ENCODE measurements around the gene PCDHGB3. TPM values are rescaled to one million over a fixed set of nuclear protein-coding genes. Genes with fewer than 3 reads are reported as not detected.

PCDHGB3 gene
- total RNA-seq, 1 experiment from 2014 or later, result 4.2 TPM

DNA sequence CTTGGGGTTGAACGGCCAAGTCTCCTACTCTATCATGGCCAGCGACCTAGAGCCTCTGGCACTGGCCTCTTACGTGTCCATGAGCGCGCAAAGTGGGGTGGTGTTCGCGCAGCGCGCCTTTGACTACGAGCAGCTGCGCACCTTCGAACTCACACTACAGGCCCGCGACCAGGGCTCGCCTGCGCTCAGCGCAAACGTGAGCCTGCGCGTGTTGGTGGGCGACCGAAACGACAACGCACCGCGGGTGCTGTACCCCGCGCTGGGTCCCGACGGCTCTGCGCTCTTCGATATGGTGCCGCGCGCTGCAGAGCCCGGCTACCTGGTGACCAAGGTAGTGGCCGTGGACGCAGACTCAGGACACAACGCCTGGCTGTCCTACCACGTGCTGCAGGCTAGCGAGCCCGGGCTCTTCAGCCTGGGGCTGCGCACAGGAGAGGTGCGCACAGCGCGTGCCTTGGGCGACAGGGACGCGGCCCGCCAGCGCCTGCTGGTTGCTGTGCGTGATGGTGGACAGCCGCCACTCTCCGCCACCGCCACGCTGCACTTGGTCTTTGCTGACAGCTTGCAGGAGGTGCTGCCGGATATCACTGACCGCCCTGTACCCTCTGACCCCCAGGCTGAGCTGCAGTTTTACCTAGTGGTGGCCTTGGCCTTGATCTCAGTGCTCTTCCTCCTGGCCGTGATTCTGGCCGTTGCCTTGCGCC, 29.7 kb downstream of the PCDHGB3 start:
- ATAC-seq, result no peak
- Mint-ChIP-seq H3K4me3 (no peak overlapping the region), H3K9me3 (peaks cover 55% of the 10 kb centered on the region), H3K27ac (no peak overlapping the region), H3K4me1 (no peaks in the 10 kb centered on the region), H3K27me3 (ENCODE audit: low read depth) (peaks cover 14% of the 10 kb centered on the region), H3K36me3 (peaks cover 64% of the 10 kb centered on the region)
- ChIA-PET POLR2A (no interaction called here), CTCF (interaction anchor here (0.6 to 2.0 kb wide), 4 partner anchors 12 to 30 kb away, joined by 3 to 5 read pairs (median 4); partner anchors contain the start of genes PCDHGA10, PCDHGB3, PCDHGB4 and PCDHGB7)
- no peak for DNase-seq (ENCODE audit: low spot score)
- TF ChIP-seq, protein P1, sequence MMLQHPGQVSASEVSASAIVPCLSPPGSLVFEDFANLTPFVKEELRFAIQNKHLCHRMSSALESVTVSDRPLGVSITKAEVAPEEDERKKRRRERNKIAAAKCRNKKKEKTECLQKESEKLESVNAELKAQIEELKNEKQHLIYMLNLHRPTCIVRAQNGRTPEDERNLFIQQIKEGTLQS (CRISPR knock-in tag; conservative IDR thresholded peaks at IDR 0.05), result no peak
- TF ChIP-seq, protein P2, sequence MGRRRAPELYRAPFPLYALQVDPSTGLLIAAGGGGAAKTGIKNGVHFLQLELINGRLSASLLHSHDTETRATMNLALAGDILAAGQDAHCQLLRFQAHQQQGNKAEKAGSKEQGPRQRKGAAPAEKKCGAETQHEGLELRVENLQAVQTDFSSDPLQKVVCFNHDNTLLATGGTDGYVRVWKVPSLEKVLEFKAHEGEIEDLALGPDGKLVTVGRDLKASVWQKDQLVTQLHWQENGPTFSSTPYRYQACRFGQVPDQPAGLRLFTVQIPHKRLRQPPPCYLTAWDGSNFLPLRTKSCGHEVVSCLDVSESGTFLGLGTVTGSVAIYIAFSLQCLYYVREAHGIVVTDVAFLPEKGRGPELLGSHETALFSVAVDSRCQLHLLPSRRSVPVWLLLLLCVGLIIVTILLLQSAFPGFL (CRISPR knock-in tag; IDR thresholded peaks at IDR 0.05; ENCODE audit: borderline replicate concordance), result no peak
- TF ChIP-seq, protein P3, sequence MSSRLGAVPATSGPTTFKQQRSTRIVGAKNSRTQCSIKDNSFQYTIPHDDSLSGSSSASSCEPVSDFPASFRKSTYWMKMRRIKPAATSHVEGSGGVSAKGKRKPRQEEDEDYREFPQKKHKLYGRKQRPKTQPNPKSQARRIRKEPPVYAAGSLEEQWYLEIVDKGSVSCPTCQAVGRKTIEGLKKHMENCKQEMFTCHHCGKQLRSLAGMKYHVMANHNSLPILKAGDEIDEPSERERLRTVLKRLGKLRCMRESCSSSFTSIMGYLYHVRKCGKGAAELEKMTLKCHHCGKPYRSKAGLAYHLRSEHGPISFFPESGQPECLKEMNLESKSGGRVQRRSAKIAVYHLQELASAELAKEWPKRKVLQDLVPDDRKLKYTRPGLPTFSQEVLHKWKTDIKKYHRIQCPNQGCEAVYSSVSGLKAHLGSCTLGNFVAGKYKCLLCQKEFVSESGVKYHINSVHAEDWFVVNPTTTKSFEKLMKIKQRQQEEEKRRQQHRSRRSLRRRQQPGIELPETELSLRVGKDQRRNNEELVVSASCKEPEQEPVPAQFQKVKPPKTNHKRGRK (CRISPR knock-in tag; IDR thresholded peaks at IDR 0.05; ENCODE audit: borderline replicate concordance), result no peak
- TF ChIP-seq, protein P4, sequence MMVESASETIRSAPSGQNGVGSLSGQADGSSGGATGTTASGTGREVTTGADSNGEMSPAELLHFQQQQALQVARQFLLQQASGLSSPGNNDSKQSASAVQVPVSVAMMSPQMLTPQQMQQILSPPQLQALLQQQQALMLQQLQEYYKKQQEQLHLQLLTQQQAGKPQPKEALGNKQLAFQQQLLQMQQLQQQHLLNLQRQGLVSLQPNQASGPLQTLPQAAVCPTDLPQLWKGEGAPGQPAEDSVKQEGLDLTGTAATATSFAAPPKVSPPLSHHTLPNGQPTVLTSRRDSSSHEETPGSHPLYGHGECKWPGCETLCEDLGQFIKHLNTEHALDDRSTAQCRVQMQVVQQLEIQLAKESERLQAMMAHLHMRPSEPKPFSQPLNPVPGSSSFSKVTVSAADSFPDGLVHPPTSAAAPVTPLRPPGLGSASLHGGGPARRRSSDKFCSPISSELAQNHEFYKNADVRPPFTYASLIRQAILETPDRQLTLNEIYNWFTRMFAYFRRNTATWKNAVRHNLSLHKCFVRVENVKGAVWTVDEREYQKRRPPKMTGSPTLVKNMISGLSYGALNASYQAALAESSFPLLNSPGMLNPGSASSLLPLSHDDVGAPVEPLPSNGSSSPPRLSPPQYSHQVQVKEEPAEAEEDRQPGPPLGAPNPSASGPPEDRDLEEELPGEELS (CRISPR knock-in tag; IDR thresholded peaks at IDR 0.05), result no peak
- no peak for TF ChIP-seq ZNF416 (CRISPR knock-in tag; IDR thresholded peaks at IDR 0.05)

DNA sequence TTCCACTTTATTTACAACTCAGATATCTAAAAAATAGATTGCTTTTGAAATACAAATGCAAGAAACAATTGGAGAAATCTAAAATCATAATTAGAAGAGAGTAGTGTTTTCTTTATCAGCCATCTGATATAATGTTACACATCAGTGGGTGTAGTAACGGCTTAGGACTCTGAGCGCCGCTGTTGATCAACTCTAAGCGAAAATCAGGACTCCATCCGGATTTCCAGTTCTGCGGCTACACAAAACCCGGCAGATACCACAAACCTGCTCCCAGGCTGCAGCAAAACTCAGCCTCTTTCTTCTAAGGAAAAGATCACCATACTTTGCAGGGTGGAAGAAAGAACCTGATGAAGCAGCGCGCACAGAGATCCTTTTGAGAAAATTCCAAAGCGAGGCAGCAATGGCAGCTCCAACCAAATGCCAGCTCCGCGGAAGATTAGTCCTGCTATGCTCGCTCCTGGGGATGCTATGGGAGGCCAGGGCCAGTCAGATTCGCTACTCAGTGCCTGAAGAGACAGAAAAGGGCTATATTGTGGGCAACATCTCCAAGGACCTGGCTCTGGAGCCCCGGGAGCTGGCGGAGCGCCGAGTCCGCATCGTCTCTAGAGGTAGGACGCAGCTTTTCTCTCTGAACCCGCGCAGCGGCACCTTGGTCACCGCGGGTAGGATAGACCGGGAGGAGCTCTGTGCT, 32.7 kb downstream of the PCDHGB3 start, which contains the start of gene PCDHGA9:
PCDHGA9 (plus strand) TSS at position 226 of the 691 bp plus-strand sequence; CDS start at position 401, 175 bp downstream.
- ATAC-seq, result no peak
- H3K27ac Mint-ChIP-seq, result no peak within 1 kb of the TSS
- peaks cover 14% of the 10 kb centered on the region for H3K27me3 Mint-ChIP-seq (ENCODE audit: low read depth)
- H3K4me1 Mint-ChIP-seq, result no peaks in the 10 kb centered on the region
- H3K4me3 Mint-ChIP-seq, result no peak within 1 kb of the TSS
- H3K9me3 Mint-ChIP-seq, result peaks cover 43% of the 10 kb centered on the region
- CTCF ChIA-PET, result interaction anchor here (0.5 to 1.7 kb wide), 9 partner anchors 10 to 161 kb away, joined by 4 to 15 read pairs (median 5); partner anchors contain the start of genes PCDHGA10, PCDHGA11, PCDHGA8 and PCDHGB3
- DNase-seq (ENCODE audit: low spot score), result no peak
- POLR2A ChIA-PET, result no interaction called here
- peaks cover 50% of the 10 kb centered on the region for H3K36me3 Mint-ChIP-seq
- TF ChIP-seq, protein P5, sequence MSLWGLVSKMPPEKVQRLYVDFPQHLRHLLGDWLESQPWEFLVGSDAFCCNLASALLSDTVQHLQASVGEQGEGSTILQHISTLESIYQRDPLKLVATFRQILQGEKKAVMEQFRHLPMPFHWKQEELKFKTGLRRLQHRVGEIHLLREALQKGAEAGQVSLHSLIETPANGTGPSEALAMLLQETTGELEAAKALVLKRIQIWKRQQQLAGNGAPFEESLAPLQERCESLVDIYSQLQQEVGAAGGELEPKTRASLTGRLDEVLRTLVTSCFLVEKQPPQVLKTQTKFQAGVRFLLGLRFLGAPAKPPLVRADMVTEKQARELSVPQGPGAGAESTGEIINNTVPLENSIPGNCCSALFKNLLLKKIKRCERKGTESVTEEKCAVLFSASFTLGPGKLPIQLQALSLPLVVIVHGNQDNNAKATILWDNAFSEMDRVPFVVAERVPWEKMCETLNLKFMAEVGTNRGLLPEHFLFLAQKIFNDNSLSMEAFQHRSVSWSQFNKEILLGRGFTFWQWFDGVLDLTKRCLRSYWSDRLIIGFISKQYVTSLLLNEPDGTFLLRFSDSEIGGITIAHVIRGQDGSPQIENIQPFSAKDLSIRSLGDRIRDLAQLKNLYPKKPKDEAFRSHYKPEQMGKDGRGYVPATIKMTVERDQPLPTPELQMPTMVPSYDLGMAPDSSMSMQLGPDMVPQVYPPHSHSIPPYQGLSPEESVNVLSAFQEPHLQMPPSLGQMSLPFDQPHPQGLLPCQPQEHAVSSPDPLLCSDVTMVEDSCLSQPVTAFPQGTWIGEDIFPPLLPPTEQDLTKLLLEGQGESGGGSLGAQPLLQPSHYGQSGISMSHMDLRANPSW (CRISPR knock-in tag; conservative IDR thresholded peaks at IDR 0.05; ENCODE audit: low read depth), result no peak
- TF ChIP-seq GTF2I (CRISPR knock-in tag; conservative IDR thresholded peaks at IDR 0.05) (no peak), ESRRA (CRISPR knock-in tag; IDR thresholded peaks at IDR 0.05; ENCODE audit: borderline replicate concordance) (no peak), OVOL2 (CRISPR knock-in tag; IDR thresholded peaks at IDR 0.05; ENCODE audit: borderline replicate concordance) (no peak), ZBTB21 (CRISPR knock-in tag; IDR thresholded peaks at IDR 0.05; ENCODE audit: borderline replicate concordance) (no peak)
- TF ChIP-seq, protein P6, sequence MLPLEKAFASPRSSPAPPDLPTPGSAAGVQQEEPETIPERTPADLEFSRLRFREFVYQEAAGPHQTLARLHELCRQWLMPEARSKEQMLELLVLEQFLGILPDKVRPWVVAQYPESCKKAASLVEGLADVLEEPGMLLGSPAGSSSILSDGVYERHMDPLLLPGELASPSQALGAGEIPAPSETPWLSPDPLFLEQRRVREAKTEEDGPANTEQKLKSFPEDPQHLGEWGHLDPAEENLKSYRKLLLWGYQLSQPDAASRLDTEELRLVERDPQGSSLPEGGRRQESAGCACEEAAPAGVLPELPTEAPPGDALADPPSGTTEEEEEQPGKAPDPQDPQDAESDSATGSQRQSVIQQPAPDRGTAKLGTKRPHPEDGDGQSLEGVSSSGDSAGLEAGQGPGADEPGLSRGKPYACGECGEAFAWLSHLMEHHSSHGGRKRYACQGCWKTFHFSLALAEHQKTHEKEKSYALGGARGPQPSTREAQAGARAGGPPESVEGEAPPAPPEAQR (CRISPR knock-in tag; IDR thresholded peaks at IDR 0.05), result no peak
- TF ChIP-seq, protein P7, sequence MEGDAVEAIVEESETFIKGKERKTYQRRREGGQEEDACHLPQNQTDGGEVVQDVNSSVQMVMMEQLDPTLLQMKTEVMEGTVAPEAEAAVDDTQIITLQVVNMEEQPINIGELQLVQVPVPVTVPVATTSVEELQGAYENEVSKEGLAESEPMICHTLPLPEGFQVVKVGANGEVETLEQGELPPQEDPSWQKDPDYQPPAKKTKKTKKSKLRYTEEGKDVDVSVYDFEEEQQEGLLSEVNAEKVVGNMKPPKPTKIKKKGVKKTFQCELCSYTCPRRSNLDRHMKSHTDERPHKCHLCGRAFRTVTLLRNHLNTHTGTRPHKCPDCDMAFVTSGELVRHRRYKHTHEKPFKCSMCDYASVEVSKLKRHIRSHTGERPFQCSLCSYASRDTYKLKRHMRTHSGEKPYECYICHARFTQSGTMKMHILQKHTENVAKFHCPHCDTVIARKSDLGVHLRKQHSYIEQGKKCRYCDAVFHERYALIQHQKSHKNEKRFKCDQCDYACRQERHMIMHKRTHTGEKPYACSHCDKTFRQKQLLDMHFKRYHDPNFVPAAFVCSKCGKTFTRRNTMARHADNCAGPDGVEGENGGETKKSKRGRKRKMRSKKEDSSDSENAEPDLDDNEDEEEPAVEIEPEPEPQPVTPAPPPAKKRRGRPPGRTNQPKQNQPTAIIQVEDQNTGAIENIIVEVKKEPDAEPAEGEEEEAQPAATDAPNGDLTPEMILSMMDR (IDR thresholded peaks at IDR 0.05), result no peak
- TF ChIP-seq, protein P4 (CRISPR knock-in tag; IDR thresholded peaks at IDR 0.05), result no peak
- TF ChIP-seq, protein P8, sequence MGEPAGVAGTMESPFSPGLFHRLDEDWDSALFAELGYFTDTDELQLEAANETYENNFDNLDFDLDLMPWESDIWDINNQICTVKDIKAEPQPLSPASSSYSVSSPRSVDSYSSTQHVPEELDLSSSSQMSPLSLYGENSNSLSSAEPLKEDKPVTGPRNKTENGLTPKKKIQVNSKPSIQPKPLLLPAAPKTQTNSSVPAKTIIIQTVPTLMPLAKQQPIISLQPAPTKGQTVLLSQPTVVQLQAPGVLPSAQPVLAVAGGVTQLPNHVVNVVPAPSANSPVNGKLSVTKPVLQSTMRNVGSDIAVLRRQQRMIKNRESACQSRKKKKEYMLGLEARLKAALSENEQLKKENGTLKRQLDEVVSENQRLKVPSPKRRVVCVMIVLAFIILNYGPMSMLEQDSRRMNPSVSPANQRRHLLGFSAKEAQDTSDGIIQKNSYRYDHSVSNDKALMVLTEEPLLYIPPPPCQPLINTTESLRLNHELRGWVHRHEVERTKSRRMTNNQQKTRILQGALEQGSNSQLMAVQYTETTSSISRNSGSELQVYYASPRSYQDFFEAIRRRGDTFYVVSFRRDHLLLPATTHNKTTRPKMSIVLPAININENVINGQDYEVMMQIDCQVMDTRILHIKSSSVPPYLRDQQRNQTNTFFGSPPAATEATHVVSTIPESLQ (CRISPR knock-in tag; IDR thresholded peaks at IDR 0.05), result no peak
- TF ChIP-seq, protein P9, sequence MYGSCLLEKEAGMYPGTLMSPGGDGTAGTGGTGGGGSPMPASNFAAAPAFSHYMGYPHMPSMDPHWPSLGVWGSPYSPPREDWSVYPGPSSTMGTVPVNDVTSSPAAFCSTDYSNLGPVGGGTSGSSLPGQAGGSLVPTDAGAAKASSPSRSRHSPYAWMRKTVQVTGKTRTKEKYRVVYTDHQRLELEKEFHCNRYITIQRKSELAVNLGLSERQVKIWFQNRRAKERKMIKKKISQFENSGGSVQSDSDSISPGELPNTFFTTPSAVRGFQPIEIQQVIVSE (CRISPR knock-in tag; IDR thresholded peaks at IDR 0.05; ENCODE audit: borderline replicate concordance), result no peak

All from WTC11 (cell line).